ENCODE data around the gene MCL1.
"Not testable (repeated sequence)": the region's sequence is repeated elsewhere in the genome, so short reads cannot be mapped to it uniquely, and the experiment has no call there.

Gene MCL1

GRCh38 chr1:150579110-150579944, at the start of gene MCL1:
Gene MCL1 (minus strand): TSS chr1:150579610. CDS start chr1:150579530, 80 bp downstream.
- DNase-seq (ENCODE audit: low spot score) = peak; percentile 96

- no peak for DNase-seq (ENCODE audit: low spot score)
These were observed 49.3 kb upstream of the MCL1 start for GRCh38 chr1:150628766-150629114.

DNA sequence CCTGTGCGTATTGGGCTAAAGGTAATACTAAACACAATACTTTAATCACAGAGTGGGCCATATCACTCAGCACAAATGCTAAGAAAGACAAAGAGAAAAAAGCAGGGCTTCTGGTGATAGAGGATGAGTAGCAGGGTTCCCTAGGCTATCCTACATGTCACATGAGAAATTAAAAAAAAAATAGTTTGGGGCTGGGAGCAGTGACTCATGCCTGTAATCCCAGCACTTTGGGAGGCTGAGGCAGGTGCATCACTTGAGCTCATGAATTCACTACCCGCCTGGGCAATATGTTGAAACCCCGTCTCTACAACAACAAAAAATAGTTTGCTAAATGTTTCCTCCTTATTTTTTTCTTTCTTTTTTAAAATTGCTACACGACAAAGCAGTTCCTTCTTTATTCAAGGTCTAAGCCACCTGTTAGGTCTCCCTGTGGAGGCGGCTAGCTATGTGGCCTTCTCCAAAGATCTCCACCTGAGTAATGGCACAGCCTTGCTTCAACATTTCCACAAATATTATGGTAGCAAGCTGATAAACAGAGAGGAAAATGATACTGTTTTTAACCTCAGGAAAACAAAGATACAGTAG, 48.5 kb upstream of the MCL1 start:
- no peak for DNase-seq (ENCODE audit: low spot score)

DNA sequence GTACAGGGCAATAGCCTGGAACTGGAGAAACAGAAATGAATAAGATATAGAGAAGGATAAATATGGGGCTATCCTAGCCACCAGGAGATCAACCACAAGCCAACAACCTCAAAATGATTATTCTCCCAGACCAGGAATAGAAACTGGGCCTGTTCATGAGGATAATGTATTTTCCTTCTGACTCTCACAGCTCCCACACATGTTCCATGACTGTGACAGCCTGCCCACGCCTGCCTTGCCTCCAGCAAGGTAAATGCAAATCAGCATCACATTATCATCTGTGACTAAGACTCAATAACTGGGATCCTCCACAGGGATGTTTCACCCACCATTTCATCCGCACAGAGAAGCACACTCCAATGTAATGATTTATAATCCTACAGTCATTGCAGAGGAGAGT, 46.7 kb upstream of the MCL1 start:
- DNase-seq (ENCODE audit: low spot score) = peak; percentile 83

- not testable (repeated sequence) for DNase-seq (ENCODE audit: low spot score)
These were observed 45.1 kb upstream of the MCL1 start for GRCh38 chr1:150624546-150624945.

GRCh38 chr1:150624134-150624533, 44.7 kb upstream of the MCL1 start:
- DNase-seq (ENCODE audit: low spot score) = not testable (repeated sequence)

GRCh38 chr1:150622303-150622975, 43.0 kb upstream of the MCL1 start:
- no peak for DNase-seq (ENCODE audit: low spot score)

DNA sequence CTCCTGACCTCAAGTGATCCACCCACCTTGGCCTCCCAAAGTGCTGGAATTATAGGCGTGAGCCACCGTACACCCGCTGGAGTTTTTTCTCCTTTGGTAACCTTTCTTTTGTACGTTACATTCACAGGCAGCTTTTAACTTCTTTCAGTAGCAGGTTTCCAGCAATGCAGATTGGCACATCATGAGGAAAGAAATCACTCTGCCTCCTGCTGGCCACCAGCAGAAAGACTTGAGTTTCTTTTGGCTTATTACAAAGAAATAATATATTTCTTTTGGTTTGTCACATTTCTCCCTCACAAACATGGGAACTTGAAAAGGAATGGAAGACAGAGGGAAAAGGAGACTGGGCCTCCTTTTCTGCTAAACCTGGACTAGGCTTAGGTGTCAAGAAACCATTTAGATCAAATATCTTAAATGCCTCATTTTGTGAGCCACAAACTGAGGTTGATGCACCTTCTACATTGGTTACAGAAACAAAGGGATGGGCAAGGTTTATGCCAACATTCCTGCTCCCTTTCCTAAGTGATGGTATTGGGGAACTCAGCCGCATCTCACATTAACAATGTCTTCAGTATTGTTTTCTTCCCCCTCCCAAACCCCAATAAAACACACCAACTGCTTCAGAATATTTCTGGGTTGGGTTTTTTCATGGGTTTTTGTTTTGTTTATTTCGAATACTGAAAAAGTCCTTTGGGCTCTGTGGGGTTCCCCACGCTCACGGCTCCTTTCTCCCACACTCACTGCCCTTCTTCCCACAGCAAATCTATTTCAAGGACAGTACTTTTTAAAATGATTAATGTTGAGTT, 42.3 kb upstream of the MCL1 start:
- DNase-seq (ENCODE audit: low spot score) = no peak

- DNase-seq (ENCODE audit: low spot score) = no peak
These were observed 41.5 kb upstream of the MCL1 start for GRCh38 chr1:150620919-150621318.

DNA sequence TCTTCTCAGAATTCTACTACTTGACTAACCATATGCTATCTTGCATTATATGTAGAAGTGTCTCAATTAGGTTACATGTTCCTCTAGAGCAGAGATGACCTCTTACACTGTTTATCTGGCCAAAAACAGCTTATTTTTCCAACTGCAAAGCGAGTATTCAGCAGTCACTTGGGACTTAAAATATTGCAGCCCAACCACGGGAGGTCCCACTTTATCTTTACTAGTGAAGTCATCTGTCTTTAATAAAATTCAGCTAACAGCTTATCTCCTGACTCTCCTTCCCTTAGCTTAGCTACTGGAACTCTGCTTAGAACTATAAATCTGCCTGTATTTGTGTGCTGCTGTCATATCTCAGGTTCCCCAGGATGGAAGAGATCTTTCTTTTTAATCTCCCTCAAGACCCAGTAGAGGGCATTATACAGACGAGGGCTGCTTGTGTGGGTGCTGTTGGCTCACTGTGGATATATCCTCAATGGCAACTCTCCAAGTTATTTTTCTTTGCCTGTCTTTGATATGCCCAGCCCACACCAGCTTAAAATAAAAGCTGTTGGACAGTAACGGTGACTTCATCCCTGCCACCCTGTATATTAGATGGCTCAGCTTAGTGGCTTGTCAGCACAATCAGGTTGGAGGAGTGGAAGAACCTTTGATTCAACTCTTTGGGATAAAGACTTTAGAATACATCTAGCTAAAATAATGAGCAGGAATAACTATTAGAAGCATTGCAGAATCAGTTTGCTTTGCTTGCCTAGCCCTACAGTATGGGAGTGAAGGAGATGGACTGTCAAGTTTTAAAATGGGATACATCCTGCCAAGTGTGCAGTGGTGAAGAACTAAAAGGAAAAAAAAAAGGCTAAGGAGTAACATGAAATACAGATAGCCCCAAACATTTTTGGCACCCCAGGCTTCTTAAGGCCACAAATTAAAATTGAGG, 40.4 kb upstream of the MCL1 start:
- no peak for DNase-seq (ENCODE audit: low spot score)

- no peak for DNase-seq (ENCODE audit: low spot score)
These were observed 36.2 kb upstream of the MCL1 start for GRCh38 chr1:150615346-150616201.

- DNase-seq (ENCODE audit: low spot score) = no peak
These were observed 33.9 kb upstream of the MCL1 start for GRCh38 chr1:150613061-150613920.

GRCh38 chr1:150612014-150612345, 32.6 kb upstream of the MCL1 start:
- DNase-seq (ENCODE audit: low spot score) = no peak

DNA sequence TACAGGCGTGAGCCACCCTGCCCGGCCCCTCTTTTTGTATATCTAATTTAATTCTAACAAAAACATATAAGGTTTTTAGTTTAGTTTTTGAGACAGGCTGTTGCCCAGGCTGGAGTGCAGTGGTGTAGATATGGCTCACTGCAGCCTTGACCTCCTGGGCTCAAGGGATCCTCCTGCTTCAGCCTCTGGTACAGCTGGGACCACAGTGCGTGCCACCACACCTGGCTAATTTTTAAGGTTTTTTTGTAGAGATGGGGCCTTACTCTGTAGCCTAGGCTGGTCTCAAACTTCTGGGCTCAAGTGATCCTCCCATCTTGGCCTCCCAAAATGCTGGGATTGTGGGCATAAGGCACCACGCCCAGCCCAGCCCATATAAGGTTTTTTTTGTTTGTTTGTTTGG, 31.2 kb upstream of the MCL1 start:
- DNase-seq (ENCODE audit: low spot score) = no peak

GRCh38 chr1:150609732-150610131, 30.3 kb upstream of the MCL1 start:
- DNase-seq (ENCODE audit: low spot score) = no peak

- DNase-seq (ENCODE audit: low spot score) = no peak
These were observed 27.2 kb upstream of the MCL1 start for GRCh38 chr1:150606463-150607142.

- not testable (repeated sequence) for DNase-seq (ENCODE audit: low spot score)
These were observed 26.0 kb upstream of the MCL1 start for GRCh38 chr1:150605451-150605731.

DNA sequence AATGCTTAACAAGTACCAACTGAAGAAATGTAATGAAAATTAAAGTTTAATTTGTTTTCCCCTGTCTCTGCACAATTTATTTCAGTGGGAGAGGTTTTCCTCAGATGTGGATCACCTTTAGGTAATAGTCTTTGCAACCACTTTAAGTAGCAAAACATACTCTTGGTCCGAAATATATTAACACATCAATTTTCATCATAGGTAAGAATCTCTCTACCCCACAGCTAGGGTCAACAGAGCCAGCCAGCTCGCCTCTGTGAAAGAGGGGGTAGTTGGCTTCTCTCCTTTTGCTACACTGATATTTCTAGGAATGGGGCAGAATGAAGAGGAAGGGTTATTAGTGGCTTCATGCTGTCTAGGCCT, 24.8 kb upstream of the MCL1 start:
- no peak for DNase-seq (ENCODE audit: low spot score)

- no peak for DNase-seq (ENCODE audit: low spot score)
These were observed 24.3 kb upstream of the MCL1 start for GRCh38 chr1:150603711-150604110.
